ENCODE measurements around the gene P2RY8.

GRCh38 chrX:1418901-1419544, 118.0 kb downstream of the P2RY8 start:
- TF ChIP-seq CTCF (IDR thresholded peaks at IDR 0.05) (no peak), POLR2A (IDR thresholded peaks at IDR 0.05) (no peak)

Measured in gastroesophageal sphincter (tissue), 3 donors.